HG02798 (cell line): Measurements from ENCODE around the gene PCSK9.

ENCODE experiments used
- ATAC-seq: cut with Tn5 transposase; IDR thresholded peaks from one replicate; pipeline ENCODE4 v1.9.1; 2021; ENCODE audit warnings: mild to moderate bottlenecking; ENCODE audit not compliant: unreplicated experiment, poor library complexity

PCSK9 gene

GRCh38 chr1:55055951-55056631 lies 16.7 kb downstream of the PCSK9 start:
- ATAC-seq: no peak

- ATAC-seq: no peak
Observed at GRCh38 chr1:55056632-55056992, 17.3 kb downstream of the PCSK9 start.

- ATAC-seq: no peak
Observed at GRCh38 chr1:55057270-55057955, 18.1 kb downstream of the PCSK9 start.

GRCh38 chr1:55057956-55058298 lies 18.6 kb downstream of the PCSK9 start:
- ATAC-seq: no peak

- ATAC-seq: no peak
Observed at GRCh38 chr1:55059302-55060132, 20.2 kb downstream of the PCSK9 start.

GRCh38 chr1:55060133-55060999 lies 21.0 kb downstream of the PCSK9 start:
- ATAC-seq: no peak

- no peak for ATAC-seq
Observed at GRCh38 chr1:55061000-55061705, 21.8 kb downstream of the PCSK9 start.

GRCh38 chr1:55061706-55062321 lies 22.5 kb downstream of the PCSK9 start:
- ATAC-seq: no peak

- no peak for ATAC-seq
Observed at GRCh38 chr1:55062801-55063576, 23.6 kb downstream of the PCSK9 start.

GRCh38 chr1:55063577-55063942 lies 24.2 kb downstream of the PCSK9 start:
- no peak for ATAC-seq

GRCh38 chr1:55064071-55064581 lies 24.8 kb downstream of the PCSK9 start:
- ATAC-seq: peak; percentile 51

GRCh38 chr1:55064861-55065263 lies 25.5 kb downstream of the PCSK9 start:
- no peak for ATAC-seq

GRCh38 chr1:55065648-55066047 lies 26.3 kb downstream of the PCSK9 start:
- no peak for ATAC-seq

GRCh38 chr1:55067022-55067778 lies 27.9 kb downstream of the PCSK9 start:
- ATAC-seq: no peak

- no peak for ATAC-seq
Observed at GRCh38 chr1:55067914-55068313, 28.6 kb downstream of the PCSK9 start.

- no peak for ATAC-seq
Observed at GRCh38 chr1:55068638-55069037, 29.3 kb downstream of the PCSK9 start.

GRCh38 chr1:55069280-55069679 lies 29.9 kb downstream of the PCSK9 start:
- no peak for ATAC-seq
